Measurements from ENCODE around the gene TEX11. TPM values are rescaled to one million over a fixed set of nuclear protein-coding genes. Genes with fewer than 3 reads are reported as not detected.
"Not testable (repeated sequence)": the region's sequence is repeated elsewhere in the genome, so short reads cannot be mapped to it uniquely, and the experiment has no call there.

Gene TEX11
- total and polyA plus RNA-seq, 2 donors (not counting 1 experiment from before 2014, with no cell fraction given), result not detected

GRCh38 chrX:70664726-70665125 lies 243.8 kb downstream of the TEX11 start:
- H3K79me2 ChIP-seq (ENCODE audit: control insufficient read depth, insufficient read depth, low read length), result no peaks in the 10 kb centered on the region
- no peak overlapping the region for H3K9ac ChIP-seq (ENCODE audit: insufficient read depth, low read length)
- H3K27ac ChIP-seq (ENCODE audit: insufficient read depth, low read length), result no peak overlapping the region
- no peaks in the 10 kb centered on the region for H4K20me1 ChIP-seq (ENCODE audit: control insufficient read depth, extremely low read depth, insufficient read depth, low read length)
- no peaks in the 10 kb centered on the region for H3K36me3 ChIP-seq (ENCODE audit: control insufficient read depth, insufficient read depth, low read length)
- no peak overlapping the region for H3K4me2 ChIP-seq (ENCODE audit: extremely low read depth, insufficient read depth, low read length)
- H3K4me1 ChIP-seq (ENCODE audit: control insufficient read depth, extremely low read depth, insufficient read depth, low read length), result no peaks in the 10 kb centered on the region
- no peaks in the 10 kb centered on the region for H3K27me3 ChIP-seq (ENCODE audit: control insufficient read depth, insufficient read depth, low read length)
- no peak overlapping the region for H3K4me3 ChIP-seq (replicated peaks in 1 of 4; ENCODE audit: control extremely low read depth in 1 of 4, insufficient read depth in 1 of 4, low read depth in 3 of 4, low read length in 4 of 4)
- DNase-seq (ENCODE audit: low read depth in 2 of 2), result peak; percentile 11 to 42
- H3K9me3 ChIP-seq (ENCODE audit: control insufficient read depth, insufficient read depth, low read depth, low read length), result no peaks in the 10 kb centered on the region
- no peak overlapping the region for H2AFZ ChIP-seq (ENCODE audit: low read length)
- TF ChIP-seq CTCF (conservative IDR thresholded peaks at IDR 0.05 in 1 of 2, IDR thresholded peaks at IDR 0.05 in 1 of 2; ENCODE audit: low read depth in 1 of 2, low read length in 2 of 2), result peak; percentile 32 to 36
- no peak for TF ChIP-seq EZH2 (IDR thresholded peaks at IDR 0.05; ENCODE audit: low read length, missing control alignments)

GRCh38 chrX:70661124-70661523 lies 247.4 kb downstream of the TEX11 start:
- not testable (repeated sequence) for H3K27me3 ChIP-seq (ENCODE audit: control insufficient read depth, insufficient read depth, low read length)

GRCh38 chrX:70657546-70657945 lies 251.0 kb downstream of the TEX11 start:
- H3K4me3 ChIP-seq (replicated peaks in 1 of 4; ENCODE audit: control extremely low read depth in 1 of 4, insufficient read depth in 1 of 4, low read depth in 3 of 4, low read length in 4 of 4); H2AFZ ChIP-seq (ENCODE audit: low read length); H3K9me3 ChIP-seq (ENCODE audit: control insufficient read depth, insufficient read depth, low read depth, low read length); H3K9ac ChIP-seq (ENCODE audit: insufficient read depth, low read length); H3K79me2 ChIP-seq (ENCODE audit: control insufficient read depth, insufficient read depth, low read length); H3K27me3 ChIP-seq (ENCODE audit: control insufficient read depth, insufficient read depth, low read length); H3K4me2 ChIP-seq (ENCODE audit: extremely low read depth, insufficient read depth, low read length); DNase-seq (ENCODE audit: low read depth in 2 of 2); H3K27ac ChIP-seq (ENCODE audit: insufficient read depth, low read length); H4K20me1 ChIP-seq (ENCODE audit: control insufficient read depth, extremely low read depth, insufficient read depth, low read length); H3K36me3 ChIP-seq (ENCODE audit: control insufficient read depth, insufficient read depth, low read length); H3K4me1 ChIP-seq (ENCODE audit: control insufficient read depth, extremely low read depth, insufficient read depth, low read length): not testable (repeated sequence)

More at GRCh38 chrX:70661124-70661523, 247.4 kb downstream of the TEX11 start:
- H3K4me2 ChIP-seq (ENCODE audit: extremely low read depth, insufficient read depth, low read length); H3K36me3 ChIP-seq (ENCODE audit: control insufficient read depth, insufficient read depth, low read length); H4K20me1 ChIP-seq (ENCODE audit: control insufficient read depth, extremely low read depth, insufficient read depth, low read length); H3K4me3 ChIP-seq (replicated peaks in 1 of 4; ENCODE audit: control extremely low read depth in 1 of 4, insufficient read depth in 1 of 4, low read depth in 3 of 4, low read length in 4 of 4); H3K9me3 ChIP-seq (ENCODE audit: control insufficient read depth, insufficient read depth, low read depth, low read length); H3K79me2 ChIP-seq (ENCODE audit: control insufficient read depth, insufficient read depth, low read length); DNase-seq (ENCODE audit: low read depth in 2 of 2); H3K27ac ChIP-seq (ENCODE audit: insufficient read depth, low read length); H3K9ac ChIP-seq (ENCODE audit: insufficient read depth, low read length); H2AFZ ChIP-seq (ENCODE audit: low read length); H3K4me1 ChIP-seq (ENCODE audit: control insufficient read depth, extremely low read depth, insufficient read depth, low read length): not testable (repeated sequence)

- H3K4me3 ChIP-seq (replicated peaks in 1 of 4; ENCODE audit: control extremely low read depth in 1 of 4, insufficient read depth in 1 of 4, low read depth in 3 of 4, low read length in 4 of 4), result no peak overlapping the region
- H3K4me2 ChIP-seq (ENCODE audit: extremely low read depth, insufficient read depth, low read length), result no peak overlapping the region
- H3K9me3 ChIP-seq (ENCODE audit: control insufficient read depth, insufficient read depth, low read depth, low read length), result no peaks in the 10 kb centered on the region
- no peaks in the 10 kb centered on the region for H3K36me3 ChIP-seq (ENCODE audit: control insufficient read depth, insufficient read depth, low read length)
- H4K20me1 ChIP-seq (ENCODE audit: control insufficient read depth, extremely low read depth, insufficient read depth, low read length), result no peaks in the 10 kb centered on the region
- no peak overlapping the region for H3K9ac ChIP-seq (ENCODE audit: insufficient read depth, low read length)
- no peak for TF ChIP-seq CTCF (conservative IDR thresholded peaks at IDR 0.05 in 1 of 2, IDR thresholded peaks at IDR 0.05 in 1 of 2; ENCODE audit: low read depth in 1 of 2, low read length in 2 of 2)
- TF ChIP-seq EZH2 (IDR thresholded peaks at IDR 0.05; ENCODE audit: low read length, missing control alignments), result no peak
- H3K27ac ChIP-seq (ENCODE audit: insufficient read depth, low read length), result no peak overlapping the region
- no peaks in the 10 kb centered on the region for H3K4me1 ChIP-seq (ENCODE audit: control insufficient read depth, extremely low read depth, insufficient read depth, low read length)
- no peak for DNase-seq (ENCODE audit: low read depth in 2 of 2)
- H3K27me3 ChIP-seq (ENCODE audit: control insufficient read depth, insufficient read depth, low read length), result no peaks in the 10 kb centered on the region
- H2AFZ ChIP-seq (ENCODE audit: low read length), result no peak overlapping the region
- no peaks in the 10 kb centered on the region for H3K79me2 ChIP-seq (ENCODE audit: control insufficient read depth, insufficient read depth, low read length)
Measured at GRCh38 chrX:70656304-70656703, 252.2 kb downstream of the TEX11 start.

GRCh38 chrX:70647910-70648309 lies 260.6 kb downstream of the TEX11 start:
- H4K20me1 ChIP-seq (ENCODE audit: control insufficient read depth, extremely low read depth, insufficient read depth, low read length); H3K79me2 ChIP-seq (ENCODE audit: control insufficient read depth, insufficient read depth, low read length); H3K4me1 ChIP-seq (ENCODE audit: control insufficient read depth, extremely low read depth, insufficient read depth, low read length); H3K9ac ChIP-seq (ENCODE audit: insufficient read depth, low read length); H3K36me3 ChIP-seq (ENCODE audit: control insufficient read depth, insufficient read depth, low read length); H3K27ac ChIP-seq (ENCODE audit: insufficient read depth, low read length); H2AFZ ChIP-seq (ENCODE audit: low read length); H3K4me3 ChIP-seq (replicated peaks in 1 of 4; ENCODE audit: control extremely low read depth in 1 of 4, insufficient read depth in 1 of 4, low read depth in 3 of 4, low read length in 4 of 4); H3K4me2 ChIP-seq (ENCODE audit: extremely low read depth, insufficient read depth, low read length); H3K9me3 ChIP-seq (ENCODE audit: control insufficient read depth, insufficient read depth, low read depth, low read length); DNase-seq (ENCODE audit: low read depth in 2 of 2); H3K27me3 ChIP-seq (ENCODE audit: control insufficient read depth, insufficient read depth, low read length): not testable (repeated sequence)
